ENCODE data around the gene ELOVL1.

ELOVL1 gene

GRCh38 chr1:43367904-43368645 lies at the start of gene ELOVL1:
Gene ELOVL1 (minus strand): TSS chr1:43368011. CDS start chr1:43365609, 2,402 bp downstream.
- TF ChIP-seq, protein P1, sequence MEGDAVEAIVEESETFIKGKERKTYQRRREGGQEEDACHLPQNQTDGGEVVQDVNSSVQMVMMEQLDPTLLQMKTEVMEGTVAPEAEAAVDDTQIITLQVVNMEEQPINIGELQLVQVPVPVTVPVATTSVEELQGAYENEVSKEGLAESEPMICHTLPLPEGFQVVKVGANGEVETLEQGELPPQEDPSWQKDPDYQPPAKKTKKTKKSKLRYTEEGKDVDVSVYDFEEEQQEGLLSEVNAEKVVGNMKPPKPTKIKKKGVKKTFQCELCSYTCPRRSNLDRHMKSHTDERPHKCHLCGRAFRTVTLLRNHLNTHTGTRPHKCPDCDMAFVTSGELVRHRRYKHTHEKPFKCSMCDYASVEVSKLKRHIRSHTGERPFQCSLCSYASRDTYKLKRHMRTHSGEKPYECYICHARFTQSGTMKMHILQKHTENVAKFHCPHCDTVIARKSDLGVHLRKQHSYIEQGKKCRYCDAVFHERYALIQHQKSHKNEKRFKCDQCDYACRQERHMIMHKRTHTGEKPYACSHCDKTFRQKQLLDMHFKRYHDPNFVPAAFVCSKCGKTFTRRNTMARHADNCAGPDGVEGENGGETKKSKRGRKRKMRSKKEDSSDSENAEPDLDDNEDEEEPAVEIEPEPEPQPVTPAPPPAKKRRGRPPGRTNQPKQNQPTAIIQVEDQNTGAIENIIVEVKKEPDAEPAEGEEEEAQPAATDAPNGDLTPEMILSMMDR (IDR thresholded peaks at IDR 0.05) = peak; percentile 27; the same call in 1 of the 2 replicates

DNA sequence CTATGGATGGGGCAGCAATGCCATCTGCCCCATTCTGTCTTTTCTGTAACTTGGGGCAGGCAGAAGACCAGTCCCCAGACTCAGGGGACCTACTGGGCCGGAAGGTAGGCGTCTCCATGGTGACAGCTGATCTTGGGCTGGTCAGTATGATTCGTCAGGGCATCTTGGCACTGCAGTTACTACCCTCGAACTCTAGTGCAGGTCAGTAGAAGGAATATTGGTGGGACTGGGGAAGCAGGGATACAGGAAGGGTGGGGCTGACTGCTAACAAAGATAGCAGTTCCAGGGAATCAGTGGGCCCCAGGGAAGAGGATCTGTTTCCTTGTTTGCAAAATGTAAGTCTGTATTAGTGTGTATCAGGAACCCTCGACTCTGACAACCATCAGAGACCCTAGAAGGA lies 48.1 kb upstream of the ELOVL1 start:
- TF ChIP-seq, protein P1 (IDR thresholded peaks at IDR 0.05) = no peak

- TF ChIP-seq, protein P1 (IDR thresholded peaks at IDR 0.05) = peak; percentile 67
Measured at GRCh38 chr1:43414634-43415223, 46.9 kb upstream of the ELOVL1 start.

DNA sequence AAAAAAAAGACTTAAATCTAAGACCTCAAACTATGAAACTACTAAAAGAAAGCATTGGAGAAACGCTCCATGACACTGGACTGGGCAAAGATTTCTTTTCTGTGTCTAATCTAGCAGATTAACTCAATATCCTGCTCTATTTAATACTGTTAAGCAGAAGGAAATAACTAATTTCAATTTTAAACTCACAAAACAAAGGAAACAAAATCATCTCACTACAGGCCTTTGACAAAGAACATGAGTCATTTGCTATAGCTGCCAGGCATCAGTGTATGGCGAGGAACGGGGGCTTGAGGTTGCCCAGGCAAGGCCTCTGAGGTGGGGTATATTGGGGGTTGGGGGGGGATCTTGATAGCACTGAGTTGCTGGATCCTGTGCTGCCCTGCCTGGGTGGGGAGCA lies 42.8 kb upstream of the ELOVL1 start:
- TF ChIP-seq, protein P1 (IDR thresholded peaks at IDR 0.05) = no peak

GRCh38 chr1:43405876-43406234 lies 38.0 kb upstream of the ELOVL1 start:
- TF ChIP-seq, protein P1 (IDR thresholded peaks at IDR 0.05) = no peak

GRCh38 chr1:43405219-43405875 lies 37.5 kb upstream of the ELOVL1 start:
- TF ChIP-seq, protein P1 (IDR thresholded peaks at IDR 0.05) = no peak

DNA sequence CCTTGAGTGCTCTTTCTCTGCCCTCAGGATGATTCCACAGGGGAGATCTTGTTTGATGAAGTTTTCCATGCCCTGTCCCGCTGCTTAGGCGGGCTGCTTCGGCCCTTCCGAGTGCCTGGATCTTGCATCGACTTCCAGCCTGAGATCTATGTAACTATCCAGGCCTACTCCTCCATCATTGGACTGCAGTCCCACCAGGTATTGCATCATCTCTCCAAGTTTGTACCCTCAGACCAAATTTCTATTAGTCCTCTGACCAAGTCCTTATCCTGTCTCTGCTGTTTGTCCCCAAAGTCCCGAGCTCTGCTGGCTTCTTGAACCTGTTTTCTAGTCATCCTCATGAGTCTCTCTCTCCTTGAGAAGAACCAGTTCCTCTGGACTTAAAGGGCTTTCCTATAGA lies 36.5 kb upstream of the ELOVL1 start:
- TF ChIP-seq, protein P1 (IDR thresholded peaks at IDR 0.05) = no peak
